ENCODE results near the gene DLGAP1. TPM values are rescaled to one million over a fixed set of nuclear protein-coding genes. Genes with fewer than 3 reads are reported as not detected.

Gene DLGAP1
- total and polyA plus RNA-seq, 2 of the 13 experiments (the other 11 are each of a cell fraction or from before 2014, with no cell fraction given) = 0.01 TPM; not detected in 1

- TF ChIP-seq JUN (CRISPR knock-in tag; IDR thresholded peaks at IDR 0.05) (0 out of 2 replicates have a peak, but pooled peaks have one; percentile 51), PTBP1 (IDR thresholded peaks at IDR 0.05; ENCODE audit: low read depth, low read length, poor library complexity, severe bottlenecking) (no peak), PHF21A (CRISPR knock-in tag; IDR thresholded peaks at IDR 0.05) (peak; percentile 73), GATAD2A (CRISPR knock-in tag; IDR thresholded peaks at IDR 0.05) (peak; percentile 93), ZNF556 (CRISPR knock-in tag; IDR thresholded peaks at IDR 0.05; ENCODE audit: borderline replicate concordance) (peak; percentile 25; the same call in 1 of the 2 replicates), TMF1 (CRISPR knock-in tag; IDR thresholded peaks at IDR 0.05; ENCODE audit: low read depth) (no peak), ZNF841 (CRISPR knock-in tag; IDR thresholded peaks at IDR 0.05; ENCODE audit: borderline replicate concordance) (no peak), NONO (IDR thresholded peaks at IDR 0.05) (no peak), NONO (CRISPR knock-in tag; conservative IDR thresholded peaks at IDR 0.05) (0 out of 2 replicates have a peak, but pooled peaks have one; percentile 38), FOSL2 (CRISPR knock-in tag; IDR thresholded peaks at IDR 0.05) (peak; percentile 97), NFE2 (CRISPR knock-in tag; IDR thresholded peaks at IDR 0.05) (no peak), KLF15 (CRISPR knock-in tag; IDR thresholded peaks at IDR 0.05; ENCODE audit: borderline replicate concordance) (no peak), SNAPC2 (CRISPR knock-in tag; IDR thresholded peaks at IDR 0.05) (0 out of 2 replicates have a peak, but pooled peaks have one; percentile 22), FOXK1 (CRISPR knock-in tag; IDR thresholded peaks at IDR 0.05; ENCODE audit: borderline replicate concordance, low read depth) (peak; percentile 59; the same call in 1 of the 2 replicates), PATZ1 (CRISPR knock-in tag; IDR thresholded peaks at IDR 0.05) (peak; percentile 13; the same call in 1 of the 2 replicates), ZNF142 (CRISPR knock-in tag; IDR thresholded peaks at IDR 0.05) (no peak), MAFF (IDR thresholded peaks at IDR 0.05; ENCODE audit: low read depth, low read length) (peak; percentile 75), SOX6 (IDR thresholded peaks at IDR 0.05) (no peak), SOX6 (CRISPR knock-in tag; IDR thresholded peaks at IDR 0.05) (peak; percentile 82), ZBTB44 (CRISPR knock-in tag; IDR thresholded peaks at IDR 0.05) (no peak), FOXK2 (IDR thresholded peaks at IDR 0.05) (peak; percentile 46; the same call in 1 of the 2 replicates)
These were observed 850.4 kb downstream of the DLGAP1 start (continued) for GRCh38 chr18:3604498-3605408.

All from HepG2 (cell line).